GM19438 (cell line): ENCODE data around the gene FRY.
"Not testable (repeated sequence)": the region's sequence is repeated elsewhere in the genome, so short reads cannot be mapped to it uniquely, and the experiment has no call there.

Experiments
- ATAC-seq: cut with Tn5 transposase; IDR thresholded peaks from one replicate; pipeline ENCODE4 v1.9.1; 2021; ENCODE audit warnings: low read depth; ENCODE audit not compliant: unreplicated experiment

FRY gene

GRCh38 chr13:32040052-32040642 lies 8.6 kb downstream of the FRY start:
- no peak for ATAC-seq

GRCh38 chr13:32040689-32041088 lies 9.1 kb downstream of the FRY start:
- no peak for ATAC-seq

GRCh38 chr13:32041429-32041828 lies 9.9 kb downstream of the FRY start:
- peak; percentile 55 for ATAC-seq

GRCh38 chr13:32042551-32042950 lies 11.0 kb downstream of the FRY start:
- no peak for ATAC-seq

GRCh38 chr13:32044446-32044845 lies 12.9 kb downstream of the FRY start:
- no peak for ATAC-seq

GRCh38 chr13:32045537-32045936 lies 14.0 kb downstream of the FRY start:
- no peak for ATAC-seq

GRCh38 chr13:32045982-32046785 lies 14.6 kb downstream of the FRY start:
- ATAC-seq = no peak

GRCh38 chr13:32047088-32047487 lies 15.5 kb downstream of the FRY start:
- no peak for ATAC-seq

- no peak for ATAC-seq
Measured at GRCh38 chr13:32047793-32048192, 16.2 kb downstream of the FRY start.

GRCh38 chr13:32048816-32049215 lies 17.2 kb downstream of the FRY start:
- ATAC-seq = no peak

- ATAC-seq = no peak
Measured at GRCh38 chr13:32051156-32051555, 19.6 kb downstream of the FRY start.

- no peak for ATAC-seq
Measured at GRCh38 chr13:32056316-32056715, 24.7 kb downstream of the FRY start.

GRCh38 chr13:32057325-32057724 lies 25.8 kb downstream of the FRY start:
- not testable (repeated sequence) for ATAC-seq

GRCh38 chr13:32059511-32059984 lies 28.0 kb downstream of the FRY start:
- no peak for ATAC-seq

GRCh38 chr13:32060401-32060878 lies 28.9 kb downstream of the FRY start:
- ATAC-seq = no peak

- no peak for ATAC-seq
Measured at GRCh38 chr13:32063619-32064233, 32.2 kb downstream of the FRY start.

GRCh38 chr13:32067149-32067961 lies 35.8 kb downstream of the FRY start:
- no peak for ATAC-seq

- ATAC-seq = no peak
Measured at GRCh38 chr13:32068255-32068654, 36.7 kb downstream of the FRY start.

GRCh38 chr13:32073180-32073864 lies 41.7 kb downstream of the FRY start:
- ATAC-seq = no peak

- no peak for ATAC-seq
Measured at GRCh38 chr13:32075170-32075851, 43.7 kb downstream of the FRY start.
